ENCODE measurements around the gene CHST8. TPM values are rescaled to one million over a fixed set of nuclear protein-coding genes. Genes with fewer than 3 reads are reported as not detected.

Gene CHST8
- total and polyA plus RNA-seq, 2 experiments from 2014 or later: 9.3 to 38.2 TPM

GRCh38 chr19:33799476-33799875 is 177.7 kb downstream of the CHST8 start:
- H3K36me3 Mint-ChIP-seq (ENCODE audit: low read depth): peaks cover 50% of the 10 kb centered on the region
- H3K27ac ChIP-seq (ENCODE audit: low read depth): peak overlapping the region; percentile 77
- DNase-seq (ENCODE audit: low spot score) (peak; percentile 41), ATAC-seq (no peak)
- H3K4me3 Mint-ChIP-seq: peak overlapping the region; percentile 88
- no peaks in the 10 kb centered on the region for H3K27me3 ChIP-seq (ENCODE audit: insufficient read depth)
- TF ChIP-seq ETS1 (IDR thresholded peaks at IDR 0.05) (no peak), EZH2 (IDR thresholded peaks at IDR 0.05; ENCODE audit: low read depth, unreplicated experiment) (no peak), POLR2AphosphoS5 (IDR thresholded peaks at IDR 0.05; ENCODE audit: low read depth) (no peak), STAT1 (IDR thresholded peaks at IDR 0.05; ENCODE audit: unreplicated experiment) (no peak), REST (IDR thresholded peaks at IDR 0.05; ENCODE audit: unreplicated experiment) (no peak), ZNF331 (CRISPR knock-in tag; IDR thresholded peaks at IDR 0.05; ENCODE audit: low read depth) (no peak), NANOG (IDR thresholded peaks at IDR 0.05; ENCODE audit: borderline replicate concordance) (no peak), ZNF114 (CRISPR knock-in tag; IDR thresholded peaks at IDR 0.05) (no peak), JUNB (IDR thresholded peaks at IDR 0.05; ENCODE audit: unreplicated experiment) (no peak), CREB1 (CRISPR knock-in tag; IDR thresholded peaks at IDR 0.05; ENCODE audit: low read depth) (no peak), EZH2phosphoT487 (IDR thresholded peaks at IDR 0.05; ENCODE audit: unreplicated experiment) (no peak)
- TF ChIP-seq, protein P1, sequence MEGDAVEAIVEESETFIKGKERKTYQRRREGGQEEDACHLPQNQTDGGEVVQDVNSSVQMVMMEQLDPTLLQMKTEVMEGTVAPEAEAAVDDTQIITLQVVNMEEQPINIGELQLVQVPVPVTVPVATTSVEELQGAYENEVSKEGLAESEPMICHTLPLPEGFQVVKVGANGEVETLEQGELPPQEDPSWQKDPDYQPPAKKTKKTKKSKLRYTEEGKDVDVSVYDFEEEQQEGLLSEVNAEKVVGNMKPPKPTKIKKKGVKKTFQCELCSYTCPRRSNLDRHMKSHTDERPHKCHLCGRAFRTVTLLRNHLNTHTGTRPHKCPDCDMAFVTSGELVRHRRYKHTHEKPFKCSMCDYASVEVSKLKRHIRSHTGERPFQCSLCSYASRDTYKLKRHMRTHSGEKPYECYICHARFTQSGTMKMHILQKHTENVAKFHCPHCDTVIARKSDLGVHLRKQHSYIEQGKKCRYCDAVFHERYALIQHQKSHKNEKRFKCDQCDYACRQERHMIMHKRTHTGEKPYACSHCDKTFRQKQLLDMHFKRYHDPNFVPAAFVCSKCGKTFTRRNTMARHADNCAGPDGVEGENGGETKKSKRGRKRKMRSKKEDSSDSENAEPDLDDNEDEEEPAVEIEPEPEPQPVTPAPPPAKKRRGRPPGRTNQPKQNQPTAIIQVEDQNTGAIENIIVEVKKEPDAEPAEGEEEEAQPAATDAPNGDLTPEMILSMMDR (conservative IDR thresholded peaks at IDR 0.05; ENCODE audit: low read depth in 2 of 2): no peak
- TF ChIP-seq, protein P2, sequence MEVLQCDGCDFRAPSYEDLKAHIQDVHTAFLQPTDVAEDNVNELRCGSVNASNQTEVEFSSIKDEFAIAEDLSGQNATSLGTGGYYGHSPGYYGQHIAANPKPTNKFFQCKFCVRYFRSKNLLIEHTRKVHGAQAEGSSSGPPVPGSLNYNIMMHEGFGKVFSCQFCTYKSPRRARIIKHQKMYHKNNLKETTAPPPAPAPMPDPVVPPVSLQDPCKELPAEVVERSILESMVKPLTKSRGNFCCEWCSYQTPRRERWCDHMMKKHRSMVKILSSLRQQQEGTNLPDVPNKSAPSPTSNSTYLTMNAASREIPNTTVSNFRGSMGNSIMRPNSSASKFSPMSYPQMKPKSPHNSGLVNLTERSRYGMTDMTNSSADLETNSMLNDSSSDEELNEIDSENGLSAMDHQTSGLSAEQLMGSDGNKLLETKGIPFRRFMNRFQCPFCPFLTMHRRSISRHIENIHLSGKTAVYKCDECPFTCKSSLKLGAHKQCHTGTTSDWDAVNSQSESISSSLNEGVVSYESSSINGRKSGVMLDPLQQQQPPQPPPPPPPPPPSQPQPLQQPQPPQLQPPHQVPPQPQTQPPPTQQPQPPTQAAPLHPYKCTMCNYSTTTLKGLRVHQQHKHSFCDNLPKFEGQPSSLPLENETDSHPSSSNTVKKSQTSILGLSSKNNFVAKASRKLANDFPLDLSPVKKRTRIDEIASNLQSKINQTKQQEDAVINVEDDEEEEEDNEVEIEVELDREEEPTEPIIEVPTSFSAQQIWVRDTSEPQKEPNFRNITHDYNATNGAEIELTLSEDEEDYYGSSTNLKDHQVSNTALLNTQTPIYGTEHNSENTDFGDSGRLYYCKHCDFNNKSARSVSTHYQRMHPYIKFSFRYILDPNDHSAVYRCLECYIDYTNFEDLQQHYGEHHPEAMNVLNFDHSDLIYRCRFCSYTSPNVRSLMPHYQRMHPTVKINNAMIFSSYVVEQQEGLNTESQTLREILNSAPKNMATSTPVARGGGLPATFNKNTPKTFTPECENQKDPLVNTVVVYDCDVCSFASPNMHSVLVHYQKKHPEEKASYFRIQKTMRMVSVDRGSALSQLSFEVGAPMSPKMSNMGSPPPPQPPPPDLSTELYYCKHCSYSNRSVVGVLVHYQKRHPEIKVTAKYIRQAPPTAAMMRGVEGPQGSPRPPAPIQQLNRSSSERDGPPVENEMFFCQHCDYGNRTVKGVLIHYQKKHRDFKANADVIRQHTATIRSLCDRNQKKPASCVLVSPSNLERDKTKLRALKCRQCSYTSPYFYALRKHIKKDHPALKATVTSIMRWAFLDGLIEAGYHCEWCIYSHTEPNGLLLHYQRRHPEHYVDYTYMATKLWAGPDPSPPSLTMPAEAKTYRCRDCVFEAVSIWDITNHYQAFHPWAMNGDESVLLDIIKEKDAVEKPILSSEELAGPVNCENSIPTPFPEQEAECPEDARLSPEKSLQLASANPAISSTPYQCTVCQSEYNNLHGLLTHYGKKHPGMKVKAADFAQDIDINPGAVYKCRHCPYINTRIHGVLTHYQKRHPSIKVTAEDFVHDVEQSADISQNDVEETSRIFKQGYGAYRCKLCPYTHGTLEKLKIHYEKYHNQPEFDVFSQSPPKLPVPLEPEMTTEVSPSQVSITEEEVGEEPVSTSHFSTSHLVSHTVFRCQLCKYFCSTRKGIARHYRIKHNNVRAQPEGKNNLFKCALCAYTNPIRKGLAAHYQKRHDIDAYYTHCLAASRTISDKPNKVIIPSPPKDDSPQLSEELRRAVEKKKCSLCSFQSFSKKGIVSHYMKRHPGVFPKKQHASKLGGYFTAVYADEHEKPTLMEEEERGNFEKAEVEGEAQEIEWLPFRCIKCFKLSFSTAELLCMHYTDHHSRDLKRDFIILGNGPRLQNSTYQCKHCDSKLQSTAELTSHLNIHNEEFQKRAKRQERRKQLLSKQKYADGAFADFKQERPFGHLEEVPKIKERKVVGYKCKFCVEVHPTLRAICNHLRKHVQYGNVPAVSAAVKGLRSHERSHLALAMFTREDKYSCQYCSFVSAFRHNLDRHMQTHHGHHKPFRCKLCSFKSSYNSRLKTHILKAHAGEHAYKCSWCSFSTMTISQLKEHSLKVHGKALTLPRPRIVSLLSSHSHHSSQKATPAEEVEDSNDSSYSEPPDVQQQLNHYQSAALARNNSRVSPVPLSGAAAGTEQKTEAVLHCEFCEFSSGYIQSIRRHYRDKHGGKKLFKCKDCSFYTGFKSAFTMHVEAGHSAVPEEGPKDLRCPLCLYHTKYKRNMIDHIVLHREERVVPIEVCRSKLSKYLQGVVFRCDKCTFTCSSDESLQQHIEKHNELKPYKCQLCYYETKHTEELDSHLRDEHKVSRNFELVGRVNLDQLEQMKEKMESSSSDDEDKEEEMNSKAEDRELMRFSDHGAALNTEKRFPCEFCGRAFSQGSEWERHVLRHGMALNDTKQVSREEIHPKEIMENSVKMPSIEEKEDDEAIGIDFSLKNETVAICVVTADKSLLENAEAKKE (CRISPR knock-in tag; IDR thresholded peaks at IDR 0.05): no peak
- no peaks in the 10 kb centered on the region for H3K9me2 ChIP-seq (ENCODE audit: insufficient read depth)
- 0 out of 2 replicates have a peak, but pooled peaks cover 5% of the 10 kb centered on the region for H3F3A ChIP-seq (replicated peaks; ENCODE audit: low read depth)
- H3K9me3 Mint-ChIP-seq: no peaks in the 10 kb centered on the region; the same call in 2 of the 3 replicates
- peak overlapping the region; percentile 96 for H3K4me2 ChIP-seq
- H3K4me1 ChIP-seq (ENCODE audit: insufficient read depth): peaks cover 16% of the 10 kb centered on the region
- 0 out of 2 replicates have a peak, but pooled peaks cover 11% of the 10 kb centered on the region for H3K79me2 ChIP-seq (replicated peaks; ENCODE audit: insufficient read depth)
- H3K36me3 ChIP-seq (ENCODE audit: insufficient read depth): no peaks in the 10 kb centered on the region; the same call in 1 of the 2 replicates
- H3K27ac Mint-ChIP-seq: no peak overlapping the region
- peaks cover 24% of the 10 kb centered on the region for H3K27me3 Mint-ChIP-seq (ENCODE audit: insufficient read depth, low read depth, poor library complexity)
- peaks cover 10% of the 10 kb centered on the region; the same call in 1 of the 2 replicates for H4K20me1 ChIP-seq (replicated peaks; ENCODE audit: insufficient read depth)
- no peak overlapping the region for H2AFZ ChIP-seq
- peaks cover 21% of the 10 kb centered on the region for H3K4me1 Mint-ChIP-seq
- peak overlapping the region; percentile 88 for H3K4me3 ChIP-seq

Data from GM23338 (cell line).